ENCODE measurements around the gene GIT1.
A peak's percentile ranks its signal among the peaks of the same experiment; 100 is the strongest.

The GIT1 gene

GRCh38 chr17:29577385-29578211, 11.8 kb downstream of the GIT1 start:
- DNase-seq = no peak

- no peak for DNase-seq
Measured at GRCh38 chr17:29577001-29577370, 12.5 kb downstream of the GIT1 start.

GRCh38 chr17:29576214-29577000, 13.0 kb downstream of the GIT1 start:
- DNase-seq = no peak

GRCh38 chr17:29575511-29576213, 13.8 kb downstream of the GIT1 start:
- DNase-seq = no peak

GRCh38 chr17:29574732-29575510, 14.5 kb downstream of the GIT1 start:
- no peak for DNase-seq

- no peak for DNase-seq
Measured at GRCh38 chr17:29573871-29574731, 15.3 kb downstream of the GIT1 start.

GRCh38 chr17:29573558-29573869, 15.9 kb downstream of the GIT1 start:
- DNase-seq = no peak

GRCh38 chr17:29572691-29573557, 16.5 kb downstream of the GIT1 start:
- DNase-seq = peak; percentile 61

- DNase-seq = no peak
Measured at GRCh38 chr17:29571883-29572681, 17.4 kb downstream of the GIT1 start.

GRCh38 chr17:29571486-29571882, 18.0 kb downstream of the GIT1 start:
- no peak for DNase-seq

GRCh38 chr17:29570521-29570920, 18.9 kb downstream of the GIT1 start:
- DNase-seq = no peak

- DNase-seq = peak; percentile 46
Measured at GRCh38 chr17:29569245-29569950, 20.1 kb downstream of the GIT1 start.

GRCh38 chr17:29568331-29569244, 20.9 kb downstream of the GIT1 start, which contains the start of gene TP53I13:
Gene TP53I13 (plus strand): TSS chr17:29568701. CDS start chr17:29568759, 58 bp downstream.
- DNase-seq = peak; percentile 88

GRCh38 chr17:29567554-29568330, 21.7 kb downstream of the GIT1 start:
- DNase-seq = peak; percentile 65

- no peak for DNase-seq
Measured at GRCh38 chr17:29567304-29567553, 22.2 kb downstream of the GIT1 start.

GRCh38 chr17:29566473-29567303, 22.8 kb downstream of the GIT1 start, which contains the start of gene ABHD15:
Gene ABHD15 (minus strand): TSS chr17:29567037. CDS start chr17:29566966, 71 bp downstream.
- DNase-seq = peak; percentile 63

Data from fibroblast of skin of right biceps (primary cell).